B cell (primary cell): ENCODE results near the gene AADAT. TPM values are rescaled to one million over a fixed set of nuclear protein-coding genes. Genes with fewer than 3 reads are reported as not detected.

Experiments
- ATAC-seq: fragments of 200-7000 bp; cut with Tn5 transposase; one replicate; pipeline ENCODE4 v1.10.0; 2021; ENCODE audit warnings: low read depth, mild to moderate bottlenecking, moderate number of reproducible peaks, moderate library complexity
- CTCF ChIA-PET: fragments of 350-600 bp; sonication (Branson Sonifier 250); formaldehyde crosslinking; loops from one replicate; lab custom pipeline; 2021; ENCODE audit warnings: antibody characterized with exemption, inconsistent platforms; lab: Charles Lee
- POLR2A ChIA-PET: fragments of 350-600 bp; sonication (Branson Sonifier 250); formaldehyde crosslinking; loops from one replicate; lab custom pipeline; 2021; ENCODE audit warnings: antibody characterized with exemption; lab: Charles Lee
- DNase-seq: peaks from one replicate; pipeline ENCODE4 v3.0.0; 2013
- H2AFZ ChIP-seq: 2 replicates; pipeline ENCODE4 v1.6.1; 2012; ENCODE audit warnings: mild to moderate bottlenecking, low read depth, low read length; ENCODE audit not compliant: insufficient read depth, poor library complexity, severe bottlenecking
- H3K27ac ChIP-seq, 2 donors: 1 replicate in 1 of 2; 2 replicates in 1 of 2; pipeline ENCODE4 v1.5.1; 2012 to 2013; ENCODE audit warnings: low read length in 2 of 2, mild to moderate bottlenecking in 2 of 2, moderate library complexity in 1 of 2
- H3K27me3 ChIP-seq, 4 experiments: fragments of 200-600 bp in 1 of 4; sonication (generic) in 1 of 4; replicated peaks in 1 of 4; 1 replicate in 2 of 4; 2 replicates in 2 of 4; pipeline versions ENCODE4 v1.6.1 to v1.7.0; 2013 to 2016; ENCODE audit warnings: low read length in 3 of 4, mild to moderate bottlenecking in 2 of 4, mixed read lengths in 1 of 4, moderate library complexity in 1 of 4; ENCODE audit not compliant: insufficient read depth in 4 of 4, control insufficient read depth in 3 of 4; ENCODE audit errors: control extremely low read depth in 1 of 4
- H3K36me3 ChIP-seq, 2 experiments: replicated peaks in 1 of 2; 1 replicate in 1 of 2; 2 replicates in 1 of 2; pipeline versions ENCODE4 v1.6.1 to v1.7.1; 2013; ENCODE audit warnings: low read length in 1 of 2; ENCODE audit not compliant: insufficient read depth in 2 of 2, control insufficient read depth in 1 of 2; ENCODE audit errors: control extremely low read depth in 1 of 2, extremely low read depth in 1 of 2
- H3K4me1 ChIP-seq, 2 donors: fragments of 200-600 bp in 1 of 2; sonication (generic) in 1 of 2; 1 replicate in 1 of 2; 2 replicates in 1 of 2; pipeline versions ENCODE4 v1.5.1 to v1.6.1; 2013 to 2017; ENCODE audit warnings: low read length in 2 of 2; ENCODE audit not compliant: control insufficient read depth in 2 of 2, insufficient read depth in 2 of 2
- H3K4me2 ChIP-seq: replicated peaks from 2 replicates; pipeline ENCODE3; 2012; ENCODE audit warnings: mild to moderate bottlenecking, low read depth, low read length; ENCODE audit not compliant: poor library complexity, severe bottlenecking
- H3K4me3 ChIP-seq, 5 experiments: fragments of 200-600 bp in 1 of 5; sonication (generic) in 1 of 5; 1 replicate in 3 of 5; 2 replicates in 2 of 5; pipeline versions ENCODE4 v1.5.1 to v1.7.0; 2011 to 2016; ENCODE audit warnings: low read length in 4 of 5, mild to moderate bottlenecking in 4 of 5, low read depth in 2 of 5, control low read depth in 1 of 5, moderate library complexity in 1 of 5; ENCODE audit not compliant: insufficient read depth in 1 of 5; ENCODE audit errors: control extremely low read depth in 1 of 5, extremely low read depth in 1 of 5
- H3K79me2 ChIP-seq: fragments of 200-600 bp; sonication (generic); one replicate; pipeline ENCODE4 v1.6.0; 2016; ENCODE audit warnings: low read length; ENCODE audit not compliant: control insufficient read depth, insufficient read depth
- H3K9ac ChIP-seq: fragments of 200-600 bp; sonication (generic); 2 replicates; pipeline ENCODE4 v1.6.1; 2017; ENCODE audit warnings: mild to moderate bottlenecking, low read length, moderate library complexity
- H3K9me3 ChIP-seq, 3 donors: one replicate each; pipeline versions ENCODE4 v1.6.1 to v1.7.1; 2013; ENCODE audit warnings: low read length in 2 of 3; ENCODE audit not compliant: control insufficient read depth in 2 of 3, insufficient read depth in 1 of 3; ENCODE audit errors: control extremely low read depth in 1 of 3
- H4K20me1 ChIP-seq: 2 replicates; pipeline ENCODE4 v1.6.0; 2012; ENCODE audit warnings: mild to moderate bottlenecking, low read length; ENCODE audit not compliant: insufficient read depth, control insufficient read depth, poor library complexity, severe bottlenecking
- H3K27ac Mint-ChIP-seq: one replicate; pipeline ENCODE4 v1.8.0; 2021; ENCODE audit warnings: mixed read lengths
- H3K27me3 Mint-ChIP-seq: one replicate; pipeline ENCODE4 v1.8.0; 2021; ENCODE audit warnings: mixed read lengths
- H3K4me1 Mint-ChIP-seq: one replicate; pipeline ENCODE4 v1.8.0; 2021; ENCODE audit warnings: mixed read lengths
- H3K4me3 Mint-ChIP-seq: one replicate; pipeline ENCODE4 v1.8.0; 2021; ENCODE audit warnings: mixed read lengths
- H3K9me3 Mint-ChIP-seq: one replicate; pipeline ENCODE4 v1.8.0; 2022; ENCODE audit warnings: mixed read lengths; ENCODE audit not compliant: insufficient read depth
- CTCF ChIP-seq: fragments of 200-600 bp; IDR thresholded peaks from one replicate; pipeline ENCODE4 v1.8.0; 2022; ENCODE audit warnings: antibody characterized with exemption, mild to moderate bottlenecking
- EZH2 ChIP-seq: IDR thresholded peaks from 2 replicates; pipeline ENCODE4 v1.6.1; 2012; ENCODE audit warnings: borderline replicate concordance, low read depth, mild to moderate bottlenecking, moderate library complexity, low read length; ENCODE audit not compliant: insufficient read depth, poor library complexity, severe bottlenecking
- WGBS: methylation state at CpG from one replicate; pipeline ENCODE4 v1.1.5; 2013; ENCODE audit warnings: missing lambda C conversion rate; ENCODE audit not compliant: insufficient coverage; 5-methylcytosine and 5-hydroxymethylcytosine counted together
- intact Hi-C: fragments of 100-400 bp; cut with micrococcal nuclease; formaldehyde crosslinking; loops from one replicate; pipeline ENCODE4 v1.10.0; 2022
- polyA plus RNA-seq: library from polyadenylated mRNA; depleted of rRNA; stranded (reverse); fragments of >200 nt; gene quantifications from 2 replicates; pipeline ENCODE4 v1.2.3, GENCODE V29; 2012
- total RNA-seq, 2 donors: library from RNA; stranded (reverse); fragments of 120-200 nt in 1 of 2; gene quantifications; 1 replicate in 1 of 2; 2 replicates in 1 of 2; pipeline versions ENCODE4 v1.2.3 to v1.2.4, GENCODE V29; 2013 to 2022

Gene AADAT
- total and polyA plus RNA-seq, 2 donors (not counting 1 experiment from before 2014, with no cell fraction given): not detected

GRCh38 chr4:170097681-170098080, 7.9 kb upstream of the AADAT start:
- H3K79me2 ChIP-seq: no peaks in the 10 kb centered on the region
- DNase-seq (no peak), ATAC-seq (no peak)
- H3K4me1 ChIP-seq: no peaks in the 10 kb centered on the region
- intact Hi-C loops: no loop called here
- H3K4me3 ChIP-seq: no peak overlapping the region
- Mint-ChIP-seq H3K27ac (no peak overlapping the region), H3K4me3 (no peak overlapping the region), H3K9me3 (no peaks in the 10 kb centered on the region), H3K4me1 (no peaks in the 10 kb centered on the region), H3K27me3 (peaks cover 7% of the 10 kb centered on the region)
- no peak overlapping the region for H3K4me2 ChIP-seq
- H3K36me3 ChIP-seq: no peaks in the 10 kb centered on the region
- 81% methylated on average over 4 of the region's 4 CpGs for WGBS
- ChIA-PET POLR2A (no interaction called here), CTCF (no interaction called here)
- no peak overlapping the region for H3K9ac ChIP-seq
- no peaks in the 10 kb centered on the region for H4K20me1 ChIP-seq
- H3K27ac ChIP-seq: no peak overlapping the region
- peaks cover 0 to 4% (median 1%) of the 10 kb centered on the region in 4 experiments for H3K27me3 ChIP-seq
- H3K9me3 ChIP-seq: peaks cover 0 to 4% (median 0%) of the 10 kb centered on the region in 3 donors
- no peak for TF ChIP-seq CTCF
- no peak for TF ChIP-seq EZH2
- H2AFZ ChIP-seq: no peak overlapping the region

GRCh38 chr4:170093973-170094535, 4.3 kb upstream of the AADAT start:
- Histone ChIP-seq H3K4me1 (peaks cover 5% of the 10 kb centered on the region in 2 donors), H2AFZ (no peak overlapping the region), H3K4me2 (no peak overlapping the region), H3K4me3 (no peak overlapping the region), H3K9me3 (peaks cover 0 to 12% (median 0%) of the 10 kb centered on the region in 3 donors), H3K36me3 (no peaks in the 10 kb centered on the region), H4K20me1 (no peaks in the 10 kb centered on the region), H3K27me3 (peaks cover 0 to 18% (median 6%) of the 10 kb centered on the region in 4 experiments), H3K27ac (no peak overlapping the region), H3K79me2 (no peaks in the 10 kb centered on the region), H3K9ac (no peak overlapping the region)
- CTCF ChIA-PET: no interaction called here
- Mint-ChIP-seq H3K9me3 (no peaks in the 10 kb centered on the region), H3K27me3 (peaks cover 25% of the 10 kb centered on the region), H3K4me3 (no peak overlapping the region), H3K4me1 (peaks cover 13% of the 10 kb centered on the region), H3K27ac (no peak overlapping the region)
- TF ChIP-seq EZH2 (no peak), CTCF (no peak)
- intact Hi-C loops: no loop called here
- 92% methylated on average over 1 of the region's 2 CpGs for WGBS
- POLR2A ChIA-PET: no interaction called here
- no peak for DNase-seq
- ATAC-seq: no peak
